Activated CD4-positive, alpha-beta T cell treated with anti-CD3 and anti-CD28 coated beads, Interleukin-2, amount 10 ng/mL, durations not matched to agents 24 days and 14 days (primary cell): ENCODE measurements around the gene TEF. TPM values are rescaled to one million over a fixed set of nuclear protein-coding genes. Genes with fewer than 3 reads are reported as not detected.
A peak's percentile ranks its signal among the peaks of the same experiment; 100 is the strongest.
"Not testable (repeated sequence)": the region's sequence is repeated elsewhere in the genome, so short reads cannot be mapped to it uniquely, and the experiment has no call there.

Source experiments
- DNase-seq: peaks from one replicate; pipeline ENCODE4 v3.0.0; 2022
- H3K27ac Mint-ChIP-seq: one replicate; pipeline ENCODE4 v1.8.0; 2022; ENCODE audit warnings: mild to moderate bottlenecking, mixed read lengths
- H3K27me3 Mint-ChIP-seq: one replicate; pipeline ENCODE4 v1.8.0; 2022; ENCODE audit warnings: mixed read lengths
- H3K36me3 Mint-ChIP-seq: one replicate; pipeline ENCODE4 v1.8.0; 2022; ENCODE audit warnings: low read depth, mild to moderate bottlenecking, mixed read lengths
- H3K4me1 Mint-ChIP-seq: one replicate; pipeline ENCODE4 v1.8.0; 2021; ENCODE audit warnings: mixed read lengths
- H3K4me3 Mint-ChIP-seq: one replicate; pipeline ENCODE4 v1.8.0; 2022; ENCODE audit warnings: mild to moderate bottlenecking, moderate library complexity, mixed read lengths
- H3K9me3 Mint-ChIP-seq: one replicate; pipeline ENCODE4 v1.8.0; 2021; ENCODE audit warnings: mixed read lengths
- intact Hi-C: fragments of 100-400 bp; cut with micrococcal nuclease; formaldehyde crosslinking; loops from one replicate; pipeline ENCODE4 v1.15.1; 2023
- total RNA-seq: library from RNA; stranded (reverse); gene quantifications from 2 replicates; pipeline ENCODE4 v1.2.3, GENCODE V29; 2022

TEF gene
- total RNA-seq, 1 donor from 2014 or later: 2.1 TPM

DNA sequence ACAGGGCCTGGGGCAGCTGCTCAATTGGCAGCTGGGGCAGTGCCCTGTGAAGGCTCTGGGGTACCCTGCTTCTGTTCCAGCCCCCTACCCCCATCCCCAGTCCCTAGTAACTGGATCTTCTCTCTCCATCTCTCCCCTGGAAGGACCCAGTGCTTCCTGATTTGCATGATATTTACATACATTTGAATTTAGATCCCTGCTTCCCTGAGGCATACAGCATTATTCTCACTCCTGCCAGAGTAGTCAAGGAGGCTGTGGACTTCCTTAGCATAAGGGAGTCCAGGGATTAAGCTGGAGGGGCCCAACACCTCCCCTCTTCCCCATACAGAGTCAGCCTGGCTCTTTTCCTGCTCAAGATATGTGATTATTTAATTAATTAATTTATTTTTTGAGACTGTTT is 24.7 kb downstream of the TEF start:
- Mint-ChIP-seq H3K27me3 (no peaks in the 10 kb centered on the region), H3K9me3 (no peaks in the 10 kb centered on the region), H3K36me3 (no peaks in the 10 kb centered on the region), H3K27ac (no peak overlapping the region), H3K4me1 (peaks cover 14% of the 10 kb centered on the region), H3K4me3 (no peak overlapping the region)
- DNase-seq: no peak
- intact Hi-C loops: no loop called here

DNA sequence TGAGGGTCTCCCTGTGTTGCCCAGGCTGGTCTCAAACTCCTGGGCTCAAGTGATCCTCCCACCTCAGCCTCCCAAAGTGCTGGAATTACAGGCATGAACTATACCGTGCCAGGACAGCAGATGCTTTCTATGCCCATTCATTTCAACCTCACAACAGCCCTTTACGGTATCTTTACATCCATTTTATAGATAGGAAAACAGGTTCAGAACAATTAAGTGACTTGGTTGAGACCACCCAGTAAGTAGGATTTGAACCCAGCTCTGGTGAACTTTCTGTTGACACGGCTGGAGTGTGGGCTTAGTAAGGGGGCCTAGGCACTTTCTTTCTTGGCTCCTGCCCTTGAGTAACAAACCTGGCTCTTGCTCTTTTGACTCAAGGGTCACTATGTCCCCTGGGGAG is 25.7 kb downstream of the TEF start:
- intact Hi-C loops: no loop called here
- Mint-ChIP-seq H3K27me3 (no peaks in the 10 kb centered on the region), H3K9me3 (no peaks in the 10 kb centered on the region), H3K4me1 (peaks cover 19% of the 10 kb centered on the region), H3K4me3 (no peak overlapping the region), H3K36me3 (no peaks in the 10 kb centered on the region), H3K27ac (no peak overlapping the region)
- no peak for DNase-seq

DNA sequence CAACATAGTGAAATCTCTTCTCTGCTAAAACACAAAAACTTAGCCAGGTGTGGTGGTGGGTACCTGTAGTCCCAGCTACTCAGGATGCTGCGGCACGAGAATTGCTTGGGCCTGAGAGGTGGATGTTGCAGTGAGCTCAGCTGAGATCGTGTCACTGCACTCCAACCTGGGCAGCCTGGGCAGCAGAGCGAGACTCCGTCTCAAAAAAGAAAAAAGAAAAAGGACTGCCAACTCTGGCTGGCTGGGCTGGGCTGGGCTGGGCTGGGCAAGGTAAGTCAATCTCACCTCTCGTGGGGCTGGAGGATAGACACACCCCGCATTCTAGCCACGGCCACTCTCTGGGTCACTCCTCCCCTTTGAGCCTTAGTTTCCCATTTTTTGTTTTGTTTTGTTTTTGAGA is 26.9 kb downstream of the TEF start:
- H3K27me3 Mint-ChIP-seq: no peaks in the 10 kb centered on the region
- peaks cover 20% of the 10 kb centered on the region for H3K4me1 Mint-ChIP-seq
- H3K36me3 Mint-ChIP-seq: peaks cover 3% of the 10 kb centered on the region
- H3K4me3 Mint-ChIP-seq: no peak overlapping the region
- DNase-seq: no peak
- intact Hi-C loops: no loop called here
- H3K9me3 Mint-ChIP-seq: no peaks in the 10 kb centered on the region
- no peak overlapping the region for H3K27ac Mint-ChIP-seq

DNA sequence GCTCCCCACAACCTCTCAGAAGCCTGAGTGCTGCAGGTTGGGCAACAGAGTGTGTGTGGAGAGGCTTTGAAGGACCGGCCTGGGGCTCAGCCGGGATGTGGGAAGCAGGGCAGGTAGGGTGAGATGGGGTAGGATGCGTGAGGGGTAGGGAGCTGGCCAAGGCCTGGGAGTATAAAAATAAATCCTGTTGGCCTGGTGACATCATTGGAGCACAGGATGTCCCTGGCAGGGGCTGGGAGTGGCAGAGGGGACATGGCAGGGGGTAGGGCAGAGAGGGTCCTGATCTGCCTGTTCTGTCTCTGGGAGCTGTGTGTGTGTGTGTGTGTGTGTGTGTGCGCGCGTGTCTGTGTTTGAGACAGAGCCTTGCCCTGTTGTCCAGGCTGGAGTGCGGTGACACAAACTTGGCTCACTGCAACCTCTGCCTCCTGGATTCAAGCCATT is 28.6 kb downstream of the TEF start:
- peaks cover 10% of the 10 kb centered on the region for H3K36me3 Mint-ChIP-seq
- intact Hi-C loops: no loop called here
- H3K27me3 Mint-ChIP-seq: no peaks in the 10 kb centered on the region
- H3K27ac Mint-ChIP-seq: peak overlapping the region; percentile 39
- H3K9me3 Mint-ChIP-seq: no peaks in the 10 kb centered on the region
- DNase-seq: no peak
- peaks cover 24% of the 10 kb centered on the region for H3K4me1 Mint-ChIP-seq
- no peak overlapping the region for H3K4me3 Mint-ChIP-seq

DNA sequence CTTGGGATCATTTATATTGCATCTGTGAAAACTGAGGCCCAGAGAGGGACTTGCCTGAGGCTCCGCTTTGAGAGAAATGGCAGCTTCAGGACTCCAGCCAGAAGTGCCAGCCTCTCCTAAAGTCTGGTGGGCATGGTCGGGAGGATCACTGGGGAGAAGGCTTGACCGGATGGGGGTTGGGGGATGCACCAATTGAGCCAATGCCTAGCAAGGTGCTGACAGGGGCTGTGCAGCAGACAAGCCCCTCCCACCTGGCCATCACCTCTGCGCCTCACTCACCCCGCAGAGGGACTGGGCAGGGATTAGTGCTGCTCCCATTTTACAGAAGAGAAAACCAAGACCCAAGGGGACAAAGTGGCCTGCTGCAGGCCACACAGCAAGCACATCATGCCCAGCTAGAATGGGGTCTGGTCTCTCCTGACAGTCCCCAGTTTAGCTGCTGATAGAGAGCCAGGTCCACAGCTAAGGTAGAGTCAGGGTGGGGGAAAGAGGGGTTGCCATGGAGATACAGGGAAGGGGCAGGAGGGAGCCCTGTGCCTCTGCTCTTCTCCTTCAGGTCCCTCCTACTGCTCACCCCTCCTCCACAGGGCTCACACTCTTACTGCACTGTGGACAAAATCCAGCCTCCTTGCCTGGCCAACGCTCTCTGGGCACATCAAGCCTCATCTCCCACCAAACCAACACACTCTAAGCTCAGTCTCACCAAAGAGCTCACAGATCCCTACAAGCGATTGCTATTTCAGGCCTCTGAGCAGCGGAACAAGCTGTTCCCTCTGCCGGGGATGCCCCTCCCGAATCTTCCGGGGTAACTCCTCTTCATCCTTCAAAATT is 29.5 kb downstream of the TEF start:
- Mint-ChIP-seq H3K4me1 (peaks cover 21% of the 10 kb centered on the region), H3K27ac (peak overlapping the region; percentile 67), H3K36me3 (peaks cover 14% of the 10 kb centered on the region), H3K4me3 (peak overlapping the region; percentile 42), H3K27me3 (no peaks in the 10 kb centered on the region), H3K9me3 (no peaks in the 10 kb centered on the region)
- intact Hi-C loops: no loop called here
- DNase-seq: no peak

DNA sequence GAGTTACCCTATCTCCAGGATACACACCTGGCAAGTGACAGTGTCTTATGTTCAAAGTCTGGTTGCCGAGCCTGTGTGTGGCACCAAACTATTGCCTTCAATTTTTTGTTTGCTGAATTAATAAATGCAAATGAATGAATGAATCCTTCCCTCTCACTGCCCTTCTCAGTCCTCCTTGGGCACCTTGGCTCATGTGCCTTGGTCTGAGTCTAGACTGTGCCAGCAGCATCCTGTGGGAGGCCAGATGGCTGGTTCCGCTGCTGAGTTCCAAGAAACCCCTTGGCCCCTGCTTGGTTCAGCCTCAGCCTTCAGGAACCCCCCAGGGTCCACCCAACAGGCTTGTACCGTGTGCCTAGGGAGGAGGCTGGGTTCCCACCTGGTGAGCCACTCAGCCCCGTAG is 33.8 kb downstream of the TEF start:
- H3K36me3 Mint-ChIP-seq: peaks cover 16% of the 10 kb centered on the region
- peak overlapping the region; percentile 60 for H3K27ac Mint-ChIP-seq
- intact Hi-C loops: no loop called here
- H3K4me1 Mint-ChIP-seq: peaks cover 23% of the 10 kb centered on the region
- DNase-seq: no peak
- H3K27me3 Mint-ChIP-seq: no peaks in the 10 kb centered on the region
- H3K4me3 Mint-ChIP-seq: peak overlapping the region; percentile 99
- no peaks in the 10 kb centered on the region for H3K9me3 Mint-ChIP-seq

DNA sequence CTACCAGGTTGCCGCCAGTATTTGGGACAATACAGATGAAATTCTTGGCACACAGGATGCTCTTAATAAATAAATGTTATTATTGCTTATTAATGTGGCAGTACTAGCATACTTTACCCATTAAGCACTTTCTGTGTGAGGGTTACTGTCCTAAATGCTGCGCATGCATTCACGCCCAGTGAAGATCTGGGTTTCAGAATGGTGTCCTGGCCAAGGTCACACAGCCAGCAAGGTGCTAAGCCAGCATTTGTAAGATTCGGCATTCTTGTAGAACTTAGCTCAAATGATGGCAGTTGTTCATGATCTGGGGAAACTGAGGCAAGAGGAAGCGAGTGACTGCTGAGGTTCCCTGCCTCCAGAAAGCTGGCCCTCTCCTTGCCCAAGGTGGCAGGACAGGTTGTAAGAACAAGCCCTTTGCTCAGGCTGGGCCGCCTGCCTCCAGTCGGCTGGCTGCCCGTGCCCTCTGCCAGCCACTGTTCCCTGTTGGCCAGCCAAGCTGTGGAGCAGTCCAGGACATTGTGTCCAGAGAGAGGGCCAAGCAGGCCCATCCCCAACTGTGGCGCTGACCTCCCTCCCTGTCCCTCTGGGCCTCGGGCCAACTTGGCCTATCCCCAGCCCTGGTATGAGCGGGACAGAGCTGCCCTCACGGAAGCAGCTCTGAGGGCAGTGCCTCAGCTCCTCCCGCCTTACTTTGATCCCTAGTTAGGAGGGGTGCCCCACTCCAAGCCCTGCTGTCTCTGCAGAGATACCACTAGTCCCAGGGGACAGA is 36.1 kb downstream of the TEF start:
- Mint-ChIP-seq H3K36me3 (peaks cover 18% of the 10 kb centered on the region), H3K27ac (no peak overlapping the region)

DNA sequence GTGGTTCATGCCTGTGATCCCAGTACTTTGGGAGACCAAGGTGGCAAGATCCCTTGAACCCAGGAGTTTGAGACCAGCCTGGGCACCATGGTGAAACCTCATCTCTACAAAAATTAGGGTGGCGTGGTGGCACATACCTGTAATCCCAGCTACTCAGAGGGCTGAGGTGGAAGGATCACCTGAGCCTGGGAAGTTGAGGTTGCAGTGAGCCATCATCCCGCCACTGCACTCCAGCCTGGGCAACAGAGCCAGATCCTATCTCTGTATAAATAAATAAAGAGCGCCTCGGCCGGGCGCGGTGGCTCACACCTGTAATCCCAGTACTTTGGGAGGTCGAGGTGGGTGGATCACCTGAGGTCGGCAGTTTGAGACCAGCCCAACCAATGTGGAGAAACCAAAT is 37.0 kb downstream of the TEF start:
- Mint-ChIP-seq H3K9me3 (no peaks in the 10 kb centered on the region), H3K4me1 (peaks cover 16% of the 10 kb centered on the region), H3K36me3 (peaks cover 17% of the 10 kb centered on the region), H3K27ac (no peak overlapping the region), H3K27me3 (no peaks in the 10 kb centered on the region), H3K4me3 (no peak overlapping the region)
- DNase-seq: no peak
- intact Hi-C loops: no loop called here

More for the DNA sequence above, 36.1 kb downstream of the TEF start:
- no peak for DNase-seq
- H3K9me3 Mint-ChIP-seq: no peaks in the 10 kb centered on the region
- H3K4me3 Mint-ChIP-seq: no peak overlapping the region
- peaks cover 16% of the 10 kb centered on the region for H3K4me1 Mint-ChIP-seq
- intact Hi-C loops: no loop called here
- no peaks in the 10 kb centered on the region for H3K27me3 Mint-ChIP-seq

DNA sequence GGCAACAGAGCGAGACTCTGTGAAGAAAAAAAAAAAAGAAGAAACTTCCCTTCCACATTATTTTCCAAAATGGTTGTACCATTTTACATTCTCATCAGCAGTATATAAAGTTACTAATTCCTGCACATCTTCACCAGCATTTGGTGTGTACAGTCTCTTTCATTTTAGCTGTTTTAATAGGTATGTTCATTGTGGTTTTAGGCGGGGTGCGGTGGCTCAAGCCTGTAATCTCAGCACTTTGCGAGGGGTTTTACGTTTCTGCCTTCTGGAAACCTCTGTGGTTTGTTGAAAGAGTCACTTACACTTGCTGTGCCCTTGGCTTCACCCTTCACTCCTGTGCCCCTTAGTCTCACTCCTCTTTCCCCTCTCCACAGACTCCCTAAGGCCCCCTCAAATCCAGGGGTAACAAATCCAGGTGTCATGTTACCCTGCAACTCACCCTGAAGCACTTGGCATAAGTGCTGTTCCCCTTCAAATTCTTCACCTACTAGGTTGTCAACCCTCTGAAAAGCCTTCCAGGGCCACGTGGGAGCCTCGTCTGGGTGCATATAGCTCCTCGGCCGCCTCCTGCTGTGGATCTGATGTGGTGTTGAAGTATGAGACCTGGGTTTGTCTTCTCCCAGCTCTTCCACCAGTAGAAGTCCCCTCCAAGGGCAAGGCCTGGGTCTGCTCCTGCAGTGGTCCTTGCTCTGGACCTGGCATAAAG is 44.1 kb downstream of the TEF start:
- Mint-ChIP-seq H3K4me3 (peak overlapping the region; percentile 14), H3K9me3 (no peaks in the 10 kb centered on the region), H3K27ac (peak overlapping the region; percentile 74), H3K36me3 (peaks cover 21% of the 10 kb centered on the region), H3K4me1 (peaks cover 13% of the 10 kb centered on the region), H3K27me3 (no peaks in the 10 kb centered on the region)
- intact Hi-C loops: no loop called here
- DNase-seq: peak; percentile 82

DNA sequence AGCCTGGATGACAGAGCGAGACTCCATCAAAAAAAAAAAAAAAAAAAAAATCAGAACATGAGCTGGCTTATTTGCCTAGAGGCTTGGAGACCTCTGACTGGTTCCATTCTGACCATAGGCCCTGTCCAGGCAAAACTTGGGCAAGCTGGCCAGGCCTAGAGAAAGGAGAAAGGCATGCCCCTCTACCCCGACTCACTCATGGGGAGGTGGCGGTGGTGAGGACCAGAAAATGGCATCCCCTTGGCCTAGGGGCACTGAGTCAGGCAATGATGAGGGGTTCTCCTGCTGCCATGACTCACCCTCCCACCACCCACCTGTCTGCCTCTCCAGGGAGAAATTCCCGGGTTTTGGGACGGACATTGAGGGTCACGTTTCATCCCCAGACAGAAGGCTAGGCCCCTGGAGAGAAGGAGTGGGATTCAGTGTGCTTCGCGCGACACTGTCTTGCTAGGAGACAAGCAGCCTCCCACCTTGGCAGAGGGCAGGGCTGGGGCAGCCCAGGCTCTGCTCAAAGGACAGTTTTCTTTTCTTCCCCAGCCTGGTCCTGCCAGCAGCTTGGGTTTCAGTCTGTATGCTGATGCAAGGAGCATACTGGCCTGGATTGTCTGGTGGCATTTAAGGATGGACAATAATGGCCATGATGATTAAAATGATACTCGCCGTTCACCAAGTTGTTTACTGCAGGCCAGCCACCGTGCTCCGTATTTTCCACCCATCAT is 47.6 kb downstream of the TEF start:
- intact Hi-C loops: no loop called here
- Mint-ChIP-seq H3K9me3 (no peaks in the 10 kb centered on the region), H3K27me3 (no peaks in the 10 kb centered on the region), H3K4me3 (no peak overlapping the region), H3K27ac (no peak overlapping the region), H3K36me3 (peaks cover 33% of the 10 kb centered on the region), H3K4me1 (peaks cover 11% of the 10 kb centered on the region)
- DNase-seq: no peak

DNA sequence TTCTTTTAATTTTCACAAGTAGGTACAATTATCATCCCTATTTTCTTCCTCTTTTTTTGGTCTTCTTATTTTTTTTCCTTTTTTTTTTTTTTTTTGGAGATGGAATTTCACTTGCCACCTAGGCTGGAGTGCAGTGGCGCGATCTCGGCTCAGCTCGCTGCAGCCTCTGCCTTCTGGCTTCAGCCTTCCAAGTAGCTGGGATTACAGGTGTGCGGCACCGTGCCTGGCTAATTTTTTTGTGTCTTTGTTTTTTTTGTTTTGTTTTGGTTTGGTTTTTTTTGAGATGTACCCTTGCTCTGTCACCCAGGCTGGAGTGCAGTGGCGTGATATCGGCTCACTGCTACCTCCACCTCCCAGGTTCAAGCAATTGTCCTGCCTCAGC is 48.2 kb downstream of the TEF start:
- Mint-ChIP-seq H3K36me3 (peaks cover 36% of the 10 kb centered on the region), H3K27me3 (no peaks in the 10 kb centered on the region), H3K9me3 (no peaks in the 10 kb centered on the region), H3K4me1 (peaks cover 11% of the 10 kb centered on the region), H3K27ac (no peak overlapping the region), H3K4me3 (no peak overlapping the region)
- intact Hi-C loops: no loop called here
- DNase-seq: no peak

DNA sequence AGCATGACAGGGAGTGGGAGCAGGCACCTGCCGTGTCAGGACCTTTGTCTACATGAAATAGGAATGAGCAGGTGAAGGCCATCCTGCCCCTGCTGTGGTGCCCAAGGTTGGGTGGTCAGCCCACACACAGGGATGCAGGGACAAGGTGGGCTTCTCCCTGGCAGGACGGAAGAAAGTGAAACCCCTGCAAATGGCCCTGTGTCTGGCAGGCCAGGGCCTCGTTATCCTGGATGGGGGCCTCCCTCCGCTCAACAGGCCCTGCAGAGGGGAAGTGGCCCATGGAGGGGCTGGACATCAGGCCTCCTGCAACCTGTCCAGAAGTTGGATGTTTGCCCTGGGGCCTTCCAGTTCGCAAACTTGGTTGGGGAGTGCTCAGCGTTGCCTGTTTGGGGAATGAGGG is 49.9 kb downstream of the TEF start:
- DNase-seq: no peak

DNA sequence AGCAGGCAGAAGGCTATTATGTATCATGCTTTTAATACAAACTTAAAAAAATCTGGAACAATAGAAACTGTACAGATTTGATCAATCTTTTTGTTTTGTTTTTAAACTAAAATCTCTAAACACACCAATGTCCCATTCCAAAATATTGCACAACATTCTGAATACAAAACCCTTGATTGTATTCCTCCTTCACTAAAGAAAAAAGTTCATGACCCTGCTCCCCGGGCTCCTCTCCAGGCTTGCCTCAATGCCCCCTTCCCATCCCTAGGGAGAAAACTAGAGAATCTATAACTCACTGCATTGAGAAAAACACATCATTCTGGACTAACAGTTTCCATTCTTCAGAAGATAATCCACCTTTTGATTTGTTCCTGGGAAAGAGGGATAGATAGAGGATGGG is 51.7 kb downstream of the TEF start:
- H3K9me3 Mint-ChIP-seq, intact Hi-C loops, H3K4me3 Mint-ChIP-seq, DNase-seq, H3K27me3 Mint-ChIP-seq, H3K4me1 Mint-ChIP-seq, H3K27ac Mint-ChIP-seq: not testable (repeated sequence)
- peaks cover 51% of the 10 kb centered on the region for H3K36me3 Mint-ChIP-seq

More for the DNA sequence above, 49.9 kb downstream of the TEF start:
- Mint-ChIP-seq H3K4me3 (no peak overlapping the region), H3K36me3 (peaks cover 47% of the 10 kb centered on the region), H3K27ac (no peak overlapping the region), H3K4me1 (peaks cover 4% of the 10 kb centered on the region), H3K9me3 (no peaks in the 10 kb centered on the region), H3K27me3 (no peaks in the 10 kb centered on the region)
- intact Hi-C loops: no loop called here
